NCI-H2107 (cell line): ENCODE results near the gene MAP3K13.
"Not testable (repeated sequence)": the region's sequence is repeated elsewhere in the genome, so short reads cannot be mapped to it uniquely, and the experiment has no call there.

ENCODE experiments used
- DNase-seq: peaks from one replicate; lab custom pipeline; 2025; lab: John Stamatoyannopoulos, UW

The MAP3K13 gene

DNA sequence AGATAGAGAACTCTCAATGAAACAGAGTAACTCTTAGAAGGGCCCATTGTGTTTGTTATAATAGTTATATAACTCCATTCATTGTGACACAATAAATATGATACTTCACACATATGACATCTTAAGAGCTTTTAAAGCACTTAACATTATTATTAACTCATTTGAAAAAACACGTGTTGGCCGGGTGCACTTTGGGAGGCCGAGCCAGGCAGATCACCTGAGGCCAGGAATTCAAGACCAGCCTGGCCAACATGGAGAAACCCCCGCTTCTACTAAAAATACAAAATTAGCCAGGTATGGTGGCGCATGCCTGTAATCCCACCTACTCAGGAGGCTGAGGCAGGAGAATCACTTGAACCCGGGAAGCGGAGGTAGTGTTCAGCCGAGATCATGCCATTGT, 88.5 kb downstream of the MAP3K13 start:
- DNase-seq: peak; percentile 25

DNA sequence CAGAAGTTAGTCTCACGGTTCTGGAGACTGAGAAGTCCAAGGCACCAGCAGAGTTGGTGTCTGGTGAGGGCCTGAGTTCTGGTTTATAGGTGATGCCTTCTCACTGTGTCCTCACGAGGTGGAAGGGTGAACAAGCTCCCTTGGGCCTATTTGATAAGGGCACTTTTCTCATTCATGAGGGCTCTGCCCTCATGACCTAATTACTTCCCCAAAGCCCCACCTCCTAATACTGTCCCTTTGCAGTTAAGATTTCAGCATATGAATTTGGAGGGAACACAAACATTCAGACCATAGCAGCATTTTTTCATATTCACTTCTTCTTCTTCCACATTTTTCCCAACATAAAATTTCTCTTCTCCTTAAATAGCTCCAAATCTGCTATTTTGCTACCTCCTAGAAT, 94.4 kb downstream of the MAP3K13 start:
- no peak for DNase-seq

DNA sequence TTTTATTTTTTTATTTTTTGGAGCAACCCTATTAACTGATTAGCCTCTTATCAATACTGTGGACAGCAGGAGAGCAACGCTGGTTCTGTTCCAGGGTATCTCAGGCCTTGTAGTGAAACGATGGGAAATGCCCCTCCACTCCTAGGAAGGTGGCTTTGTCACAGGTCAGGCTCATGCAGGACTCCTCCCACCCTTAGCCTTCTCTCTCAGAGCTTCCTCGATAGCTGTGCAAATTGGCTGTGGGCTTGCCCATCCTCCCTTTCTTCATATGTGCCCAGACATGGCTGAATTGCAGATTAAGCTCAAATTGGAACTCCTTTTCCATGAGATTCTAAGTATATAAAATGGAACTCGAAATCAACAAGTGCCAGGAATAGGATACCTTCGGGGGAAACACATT, 97.4 kb downstream of the MAP3K13 start:
- DNase-seq: no peak

DNA sequence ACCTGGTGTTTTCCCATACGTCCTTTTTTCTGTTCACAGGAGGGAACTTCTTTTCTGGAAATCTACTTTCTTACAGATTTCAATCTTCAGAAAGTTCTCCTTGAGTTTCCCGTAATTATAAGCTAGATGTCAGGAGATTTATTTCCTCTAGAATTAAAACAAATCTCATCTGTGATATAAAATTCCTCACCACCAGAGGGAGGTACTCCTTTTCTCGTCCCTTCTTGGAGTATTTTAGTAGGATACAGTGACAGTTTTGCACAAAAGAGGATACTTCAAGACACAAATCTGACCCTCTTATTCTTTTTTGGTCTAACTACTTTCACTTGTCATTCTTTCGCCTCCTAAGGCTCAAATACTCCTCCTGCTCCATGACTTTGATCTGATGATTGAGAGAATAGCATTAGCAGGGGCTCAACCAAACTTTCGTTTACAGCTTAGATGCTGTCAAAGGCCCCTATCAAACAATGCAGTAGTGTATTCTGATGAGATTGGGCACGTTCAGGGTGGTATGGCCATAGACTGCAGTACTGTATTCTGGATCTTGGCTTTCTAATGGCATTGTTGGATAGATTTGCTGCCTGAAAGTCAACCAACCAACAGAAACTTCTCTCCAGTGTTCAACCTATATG, 97.9 kb downstream of the MAP3K13 start:
- no peak for DNase-seq

DNA sequence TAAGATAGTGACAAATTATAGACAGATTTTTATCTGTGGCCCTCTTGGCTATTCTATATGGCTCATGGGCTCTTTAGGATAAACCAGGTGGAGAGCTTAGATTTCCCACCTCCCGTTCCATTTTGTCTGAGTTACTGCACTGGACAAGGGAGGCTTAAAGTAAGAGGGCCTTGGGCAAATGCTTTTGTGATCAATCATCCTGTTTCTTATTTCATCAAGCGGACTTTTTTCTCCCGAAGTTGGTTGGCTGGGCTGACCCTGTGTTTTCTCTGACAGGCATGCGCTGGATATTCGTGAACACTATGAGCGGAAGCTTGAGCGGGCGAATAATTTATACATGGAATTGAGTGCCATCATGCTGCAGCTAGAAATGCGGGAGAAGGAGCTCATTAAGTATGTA, 102.5 kb downstream of the MAP3K13 start:
- DNase-seq: no peak

DNA sequence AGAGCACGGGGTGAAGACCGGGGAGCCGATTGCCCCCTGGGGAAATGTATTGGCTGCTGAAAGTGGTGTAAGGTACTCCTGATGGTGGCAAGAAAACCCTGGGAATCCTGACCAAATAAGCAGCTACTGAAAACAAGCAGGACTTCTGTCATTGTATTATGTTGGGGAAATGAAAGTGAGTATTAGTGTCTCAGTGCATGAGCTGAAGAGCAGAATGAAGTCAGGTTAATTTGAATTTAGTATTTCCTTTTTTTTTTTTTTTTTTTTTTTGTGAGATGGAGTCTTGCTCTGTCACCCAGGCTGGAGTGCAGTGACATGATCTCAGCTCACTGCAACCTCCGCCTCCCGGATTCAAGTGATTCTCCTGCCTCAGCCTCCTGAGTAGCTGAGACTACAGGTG, 103.2 kb downstream of the MAP3K13 start:
- not testable (repeated sequence) for DNase-seq

DNA sequence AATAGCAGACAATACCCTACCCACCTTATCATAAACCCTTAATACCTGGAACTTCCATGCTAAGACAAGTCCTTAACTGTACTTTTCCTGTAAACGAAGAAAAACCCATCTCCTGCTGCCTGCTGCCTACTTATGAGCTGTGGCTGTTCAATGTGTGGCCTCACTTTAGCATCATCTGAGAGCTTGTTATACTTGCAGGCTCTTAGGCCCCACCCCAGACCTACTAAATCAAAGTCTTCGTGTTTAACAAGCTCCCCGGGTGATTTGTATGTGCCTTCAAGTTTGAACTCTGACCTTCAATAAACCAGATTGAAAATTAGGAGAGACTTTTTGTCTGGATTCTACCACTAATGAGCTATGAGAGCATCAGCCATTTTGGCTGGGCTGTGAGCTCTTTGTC, 106.6 kb downstream of the MAP3K13 start:
- DNase-seq: no peak

DNA sequence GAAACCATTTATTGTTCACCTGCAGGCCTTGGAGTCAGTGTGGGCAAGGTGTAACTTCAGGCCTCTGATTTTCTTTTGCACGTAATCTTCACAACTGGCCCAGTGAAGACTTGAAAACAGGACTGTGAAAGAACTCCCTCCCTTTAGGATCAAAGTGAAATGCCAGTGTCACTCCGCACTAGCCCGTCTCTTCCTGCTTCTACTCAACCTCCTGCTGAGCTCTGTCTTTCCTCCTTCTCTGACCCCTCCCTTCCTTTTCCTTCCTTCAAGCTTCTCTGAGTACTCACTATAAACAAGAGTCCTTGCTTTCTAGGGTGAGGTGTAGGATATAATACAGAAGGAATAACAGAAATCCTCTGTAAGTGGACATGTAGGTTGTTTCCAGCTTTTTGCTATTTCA, 107.4 kb downstream of the MAP3K13 start:
- DNase-seq: no peak

DNA sequence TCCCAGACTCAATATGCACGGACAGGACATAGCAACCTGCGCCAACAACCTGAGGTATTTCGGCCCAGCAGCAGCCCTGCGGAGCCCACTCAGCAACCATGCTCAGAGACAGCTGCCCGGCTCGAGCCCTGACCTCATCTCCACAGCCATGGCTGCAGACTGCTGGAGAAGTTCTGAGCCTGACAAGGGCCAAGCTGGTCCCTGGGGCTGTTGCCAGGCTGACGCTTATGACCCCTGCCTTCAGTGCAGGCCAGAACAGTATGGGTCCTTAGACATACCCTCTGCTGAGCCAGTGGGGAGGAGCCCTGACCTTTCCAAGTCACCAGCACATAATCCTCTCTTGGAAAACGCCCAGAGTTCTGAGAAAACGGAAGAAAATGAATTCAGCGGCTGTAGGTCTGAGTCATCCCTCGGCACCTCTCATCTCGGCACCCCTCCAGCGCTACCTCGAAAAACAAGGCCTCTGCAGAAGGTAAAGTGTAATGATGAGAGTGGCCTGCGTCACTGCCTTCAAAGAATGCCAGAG, 110.4 kb downstream of the MAP3K13 start:
- no peak for DNase-seq

DNA sequence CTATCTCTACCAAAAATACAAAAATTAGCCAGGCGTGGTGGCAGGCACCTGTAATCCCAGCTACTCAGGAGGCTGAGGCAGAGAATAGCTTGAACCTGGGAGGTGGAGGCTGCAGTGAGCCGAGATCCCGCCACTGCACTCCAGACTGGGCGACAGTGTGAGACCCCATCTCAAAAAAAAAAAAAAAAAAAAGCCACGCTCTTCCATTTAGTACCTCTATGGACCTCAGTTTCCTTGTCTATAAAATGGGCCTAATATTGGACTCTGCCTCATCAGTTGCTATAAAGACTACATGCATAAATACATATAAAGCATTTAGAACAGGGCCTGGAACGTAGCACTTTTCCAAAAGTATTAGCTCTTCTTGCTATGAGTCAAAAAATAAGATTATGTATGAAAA, 112.0 kb downstream of the MAP3K13 start:
- not testable (repeated sequence) for DNase-seq

DNA sequence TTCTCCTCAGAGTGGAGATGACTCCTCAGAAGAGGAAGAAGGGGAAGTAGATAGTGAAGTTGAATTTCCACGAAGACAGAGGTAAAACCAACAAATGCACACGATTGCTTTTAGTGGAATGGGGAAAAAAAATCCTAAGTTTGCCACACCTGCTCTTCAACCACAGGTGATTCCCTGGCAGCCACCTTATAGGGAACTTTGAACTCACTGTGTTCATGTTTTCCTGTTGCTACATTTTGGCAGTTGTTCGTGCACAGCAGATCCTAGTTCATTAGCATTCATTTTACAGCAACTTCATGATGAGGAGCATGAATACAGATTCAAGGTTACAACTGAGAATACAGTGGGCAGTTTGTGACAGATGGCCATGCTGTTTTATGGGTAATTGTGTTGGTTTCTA, 114.4 kb downstream of the MAP3K13 start:
- DNase-seq: no peak

DNA sequence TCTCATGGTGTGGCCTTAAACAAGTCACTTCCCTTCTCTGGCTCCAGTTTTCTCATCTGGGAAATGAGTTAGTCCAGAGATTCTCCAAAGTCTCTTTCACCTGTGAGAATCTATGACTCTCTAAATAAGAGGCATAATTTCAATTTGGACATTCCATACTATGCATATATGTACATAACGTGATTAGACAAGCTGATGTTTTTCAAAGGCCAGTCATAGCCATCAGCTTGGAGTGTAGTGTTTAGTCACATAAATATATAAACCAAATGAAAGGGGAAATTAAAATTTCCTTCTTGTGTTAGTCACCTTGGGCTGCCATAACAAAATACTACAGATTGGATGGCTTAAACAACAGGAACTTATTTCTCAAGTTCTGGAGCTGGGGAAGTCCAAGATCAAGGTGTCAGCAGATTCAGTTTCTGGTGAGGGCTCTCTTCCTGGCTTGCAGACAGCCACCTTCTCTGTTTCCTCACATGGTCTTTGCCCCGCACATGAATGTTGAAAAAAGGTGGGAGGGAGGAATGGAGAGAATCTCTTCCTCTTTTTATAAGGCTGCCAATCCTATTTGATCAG, 116.5 kb downstream of the MAP3K13 start:
- no peak for DNase-seq

DNA sequence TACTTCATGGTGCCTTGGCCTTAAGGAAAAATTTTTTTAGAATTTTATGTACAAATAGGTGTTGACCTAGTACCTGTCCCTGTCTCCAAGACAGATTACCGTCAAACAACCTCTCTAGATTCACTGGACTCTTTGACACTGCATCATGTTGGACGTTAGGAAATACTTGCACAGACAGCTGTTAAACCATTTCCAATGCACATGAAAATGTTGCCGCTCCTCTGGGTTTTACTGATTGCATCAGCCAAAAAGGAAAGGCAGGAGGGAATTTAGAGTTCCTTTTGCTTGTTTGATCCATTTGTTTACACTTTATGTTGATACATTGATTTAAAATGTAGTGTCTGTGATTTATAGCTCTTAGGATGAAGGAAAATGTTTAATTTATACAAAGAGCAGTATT, 121.4 kb downstream of the MAP3K13 start:
- no peak for DNase-seq

DNA sequence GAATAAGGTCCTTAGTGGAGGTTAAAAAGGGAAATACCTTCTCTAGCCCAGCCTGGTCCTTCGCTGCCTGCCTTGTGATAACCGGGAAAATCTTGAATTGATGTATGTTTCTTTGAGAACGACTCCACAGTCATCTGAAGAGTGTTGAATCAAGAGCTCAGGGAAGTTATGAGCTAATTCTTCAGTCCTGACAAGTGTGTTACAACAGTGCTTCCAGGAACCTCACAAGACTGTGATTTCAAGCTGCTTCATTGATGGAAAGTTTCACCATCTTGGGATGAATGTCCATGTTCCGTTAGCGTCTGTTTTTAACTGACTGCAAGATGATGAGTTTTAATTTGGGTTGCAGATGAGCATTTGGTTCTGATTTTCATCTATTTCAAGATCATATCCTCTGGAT, 123.5 kb downstream of the MAP3K13 start:
- no peak for DNase-seq

DNA sequence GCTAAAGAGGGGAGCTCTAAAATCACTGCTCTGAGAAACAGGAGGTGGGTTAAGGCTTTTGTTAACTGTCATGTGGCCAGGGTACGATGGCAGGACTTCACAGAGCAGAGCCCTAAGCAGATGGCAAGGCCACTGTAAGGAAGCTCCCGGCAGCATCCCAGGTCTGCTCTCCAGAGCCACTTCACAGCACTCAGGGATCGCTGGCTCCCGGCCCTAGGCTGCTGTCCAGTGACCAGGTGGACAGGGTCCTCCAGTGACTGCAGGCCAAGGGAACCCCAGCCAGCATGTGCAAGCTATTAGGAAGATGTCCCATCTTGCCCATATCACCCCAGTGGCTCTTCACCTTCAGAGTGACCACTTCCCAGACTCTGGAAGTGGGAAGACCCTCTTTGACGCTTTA, 125.5 kb downstream of the MAP3K13 start:
- DNase-seq: no peak

DNA sequence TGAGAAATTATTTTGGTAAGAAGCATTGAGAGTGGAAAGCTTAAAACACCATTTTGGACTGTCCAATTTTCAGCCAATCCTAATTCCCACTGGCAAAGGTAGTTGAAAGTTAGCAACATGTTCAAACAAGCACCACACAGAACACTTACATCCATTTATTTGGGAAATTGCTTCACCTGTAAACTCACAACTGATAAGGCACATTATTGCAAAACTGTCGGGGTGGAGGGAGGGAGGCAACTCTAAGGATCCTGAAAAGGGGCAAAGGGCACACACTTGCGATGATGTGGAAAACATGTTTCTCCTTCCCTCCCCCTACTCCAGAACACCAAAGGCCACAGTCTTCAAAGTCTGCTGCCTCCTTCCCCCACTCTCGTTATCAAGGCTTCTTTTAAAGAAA, 126.5 kb downstream of the MAP3K13 start:
- DNase-seq: no peak

DNA sequence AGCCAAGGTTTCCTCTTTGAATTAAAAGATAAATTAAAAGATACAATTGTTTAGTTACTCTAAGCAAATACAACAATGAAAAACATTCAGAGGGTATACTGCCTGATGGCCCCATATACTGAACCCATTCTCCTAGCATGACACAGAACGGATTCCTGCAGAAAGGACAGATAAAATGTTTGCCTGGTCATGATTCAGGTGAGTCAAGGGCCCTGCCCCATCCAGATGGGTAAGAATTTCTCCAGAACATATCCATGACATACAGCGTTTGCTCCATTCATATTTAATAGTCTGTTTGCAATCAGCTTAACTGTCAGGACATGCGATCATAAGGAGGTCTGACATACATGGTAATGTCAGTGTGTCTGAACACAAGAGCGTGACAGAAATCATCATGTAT, 127.3 kb downstream of the MAP3K13 start:
- DNase-seq: no peak

DNA sequence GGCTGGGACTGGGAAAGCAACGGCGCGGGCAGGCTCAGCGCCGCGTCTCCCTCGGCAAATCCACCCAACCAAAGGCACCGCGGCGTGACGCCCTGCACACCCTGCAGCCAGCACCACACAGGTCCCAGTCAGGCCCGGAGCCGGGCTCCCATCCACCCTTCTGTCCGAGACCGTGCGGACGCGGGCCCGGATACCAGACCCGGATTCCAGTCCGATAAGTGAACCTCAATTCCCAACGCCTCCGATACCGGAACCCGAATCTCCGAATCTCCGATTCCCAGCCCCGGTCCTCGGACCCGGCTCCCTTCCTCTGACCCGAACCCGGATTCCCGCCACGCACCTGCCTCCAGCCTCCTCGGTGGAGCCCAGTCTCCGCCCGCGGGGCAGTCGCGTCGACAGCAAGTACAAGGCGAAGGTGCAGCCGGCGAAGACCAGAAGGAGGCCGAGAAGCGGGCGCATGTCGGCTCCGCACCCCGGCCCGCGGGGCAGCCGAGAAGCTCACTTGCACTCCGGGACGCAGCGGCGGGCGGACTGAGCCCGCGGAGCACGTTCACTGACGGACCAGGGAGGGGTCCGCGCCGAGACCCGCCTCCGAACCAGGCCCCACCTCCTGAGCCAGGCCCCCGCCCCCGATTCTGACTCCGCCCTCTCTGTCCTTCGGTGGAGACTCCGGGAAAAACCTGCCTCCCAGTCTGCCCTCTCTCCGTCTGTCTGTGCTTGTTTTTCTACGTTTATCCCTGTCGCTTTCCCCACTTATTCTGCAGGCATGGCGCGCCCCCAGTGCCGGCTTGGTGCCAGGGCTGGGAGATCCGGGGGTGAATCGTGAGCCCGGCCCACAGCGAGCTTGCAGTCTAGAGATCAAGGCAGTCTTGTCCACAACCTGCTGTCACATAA, 135.8 kb downstream of the MAP3K13 start, which contains the start of gene TMEM41A:
Gene TMEM41A, minus strand, starts transcription at position 533 of the 894 bp plus-strand sequence. Its CDS starts 74 bp downstream, at position 459.
- DNase-seq: peak; percentile 98

DNA sequence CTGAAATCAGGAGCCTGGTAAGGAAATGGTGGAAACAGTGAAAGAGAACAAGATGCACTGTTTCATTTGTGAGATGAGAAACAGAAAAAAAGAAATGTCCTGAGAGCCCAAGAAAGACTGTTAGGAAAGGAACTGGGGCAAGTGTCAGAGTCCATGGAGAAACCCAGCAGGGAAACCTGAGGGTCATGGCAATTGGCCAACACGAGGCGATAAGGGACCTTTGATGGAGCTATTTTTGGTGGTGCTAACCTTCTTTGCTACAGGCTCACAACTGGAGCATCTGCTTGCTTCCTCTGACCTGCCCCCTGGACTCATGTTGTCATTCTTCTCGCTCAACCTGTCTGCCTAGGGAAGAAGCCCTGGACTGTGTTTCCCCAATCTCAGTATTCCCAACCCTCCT, 140.1 kb downstream of the MAP3K13 start:
- no peak for DNase-seq

DNA sequence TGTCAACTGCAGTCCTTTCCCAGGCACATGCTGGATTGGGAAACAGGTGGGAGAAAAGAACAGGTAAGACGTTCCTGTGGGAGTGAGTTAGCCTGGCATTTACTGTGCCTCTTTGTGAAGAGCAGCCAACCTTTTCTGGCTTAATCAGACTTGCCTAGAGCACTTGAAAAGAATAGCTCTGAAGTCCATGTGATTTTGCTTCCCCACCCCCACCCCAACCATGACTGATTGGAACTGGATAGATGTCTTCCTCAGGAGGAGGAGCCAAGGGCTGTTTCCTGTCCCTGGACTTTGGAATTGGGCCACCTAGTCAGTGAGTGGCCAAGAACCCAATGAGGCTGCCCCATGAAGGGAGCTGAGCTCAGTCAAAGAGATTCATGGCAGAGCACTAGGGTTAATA, 140.6 kb downstream of the MAP3K13 start:
- DNase-seq: no peak

DNA sequence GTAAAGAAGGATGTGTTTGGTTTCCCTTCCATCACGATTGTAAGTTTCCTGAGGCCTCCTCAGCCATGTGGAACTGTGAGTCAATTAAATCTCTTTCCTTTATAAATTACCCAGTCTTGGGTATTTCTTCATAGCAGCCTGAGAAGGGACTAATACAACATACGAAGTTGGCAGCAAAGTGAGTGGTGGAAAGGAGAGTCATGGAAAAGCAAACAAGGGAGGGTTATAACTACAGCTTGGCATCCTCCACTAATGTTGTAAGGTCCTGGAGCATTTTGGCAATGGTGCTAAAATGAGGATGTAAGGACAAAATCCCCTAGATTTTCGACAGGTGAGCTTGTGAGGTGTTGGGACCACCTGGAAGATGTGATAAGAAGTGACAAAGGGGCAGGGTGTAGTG, 141.7 kb downstream of the MAP3K13 start:
- no peak for DNase-seq

DNA sequence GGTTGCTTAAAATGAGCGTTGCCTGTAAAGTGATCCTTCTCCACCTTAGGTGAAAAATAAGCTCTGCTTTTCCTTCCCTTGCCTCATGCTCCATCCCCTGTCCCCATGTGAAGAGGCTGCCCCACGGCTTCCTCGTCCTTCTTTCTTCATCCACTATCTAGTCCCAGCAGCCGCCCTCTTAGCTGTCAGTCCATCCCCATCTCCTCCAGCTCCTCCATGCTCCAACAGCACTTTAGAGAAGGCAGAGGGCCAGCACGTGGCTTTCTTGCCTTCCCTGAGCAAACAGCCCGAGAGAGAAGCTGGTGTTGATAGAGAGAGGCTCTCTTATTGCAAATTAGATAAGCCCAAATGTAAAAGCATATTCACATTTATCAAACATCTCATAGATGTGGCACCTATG, 144.9 kb downstream of the MAP3K13 start:
- DNase-seq: no peak
